Coronary artery (tissue), 2 donors: Measurements from ENCODE around the gene MYO3A.

Experiments
- DNase-seq: peaks from one replicate; pipeline ENCODE4 v3.0.0-alpha.2; 2017; ENCODE audit warnings: low spot score
- H3K27ac ChIP-seq, 2 donors: fragments of 200-600 bp; sonication (generic); one replicate each; pipeline ENCODE4 v1.5.1; 2016 to 2019
- H3K4me3 ChIP-seq: fragments of 200-600 bp; sonication (generic); 2 replicates; pipeline ENCODE4 v1.5.1; 2016; ENCODE audit warnings: mild to moderate bottlenecking, moderate library complexity
- TF ChIP-seq, protein P1 (sequence below): fragments of 200-600 bp; sonication (generic); IDR thresholded peaks from one replicate; pipeline ENCODE4 v1.5.1; 2019; ENCODE audit warnings: antibody characterized with exemption

The MYO3A gene

DNA sequence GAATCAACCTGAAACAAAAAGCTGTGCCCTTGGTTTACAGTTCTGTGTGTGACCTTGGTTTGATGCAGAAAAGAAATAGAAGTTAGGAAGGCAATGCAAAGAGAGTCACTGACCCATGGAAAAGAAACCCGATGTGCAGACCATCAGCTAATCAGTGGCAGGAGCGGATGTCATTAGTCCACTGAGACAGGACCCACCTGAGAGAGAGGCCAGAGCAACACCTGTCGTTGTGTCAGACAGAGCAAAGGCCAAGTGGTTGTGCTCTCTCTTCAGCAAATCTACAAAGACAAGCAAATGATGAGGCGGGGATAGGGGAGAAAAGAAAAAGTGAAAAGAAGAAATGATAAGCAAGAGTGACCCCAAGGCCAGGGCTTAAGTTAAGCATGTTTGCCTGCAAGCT lies 291.3 kb downstream of the MYO3A start:
- Histone ChIP-seq H3K27ac (no peak overlapping the region), H3K4me3 (no peak overlapping the region)
- no peak for DNase-seq
- TF ChIP-seq, protein P1, sequence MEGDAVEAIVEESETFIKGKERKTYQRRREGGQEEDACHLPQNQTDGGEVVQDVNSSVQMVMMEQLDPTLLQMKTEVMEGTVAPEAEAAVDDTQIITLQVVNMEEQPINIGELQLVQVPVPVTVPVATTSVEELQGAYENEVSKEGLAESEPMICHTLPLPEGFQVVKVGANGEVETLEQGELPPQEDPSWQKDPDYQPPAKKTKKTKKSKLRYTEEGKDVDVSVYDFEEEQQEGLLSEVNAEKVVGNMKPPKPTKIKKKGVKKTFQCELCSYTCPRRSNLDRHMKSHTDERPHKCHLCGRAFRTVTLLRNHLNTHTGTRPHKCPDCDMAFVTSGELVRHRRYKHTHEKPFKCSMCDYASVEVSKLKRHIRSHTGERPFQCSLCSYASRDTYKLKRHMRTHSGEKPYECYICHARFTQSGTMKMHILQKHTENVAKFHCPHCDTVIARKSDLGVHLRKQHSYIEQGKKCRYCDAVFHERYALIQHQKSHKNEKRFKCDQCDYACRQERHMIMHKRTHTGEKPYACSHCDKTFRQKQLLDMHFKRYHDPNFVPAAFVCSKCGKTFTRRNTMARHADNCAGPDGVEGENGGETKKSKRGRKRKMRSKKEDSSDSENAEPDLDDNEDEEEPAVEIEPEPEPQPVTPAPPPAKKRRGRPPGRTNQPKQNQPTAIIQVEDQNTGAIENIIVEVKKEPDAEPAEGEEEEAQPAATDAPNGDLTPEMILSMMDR = no peak

DNA sequence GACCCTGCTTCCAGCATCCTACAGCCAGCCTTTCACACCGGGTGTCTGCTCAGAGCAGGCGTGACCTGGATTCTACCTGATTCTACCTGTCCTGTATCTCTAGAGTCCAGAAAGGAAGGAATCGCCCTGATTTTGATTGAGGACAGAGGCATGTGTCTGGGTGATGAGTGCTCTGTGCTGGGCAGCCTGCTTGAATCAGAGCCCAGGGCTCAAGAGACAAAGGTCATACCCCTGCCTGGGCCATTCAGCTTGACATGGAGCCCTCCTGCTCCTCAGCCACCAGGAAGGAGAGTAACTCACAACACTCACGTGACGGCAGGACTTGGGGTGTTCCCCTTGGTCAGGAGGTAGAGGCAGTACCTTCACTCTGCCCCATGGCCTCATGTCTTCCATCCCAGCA lies 293.8 kb downstream of the MYO3A start:
- TF ChIP-seq, protein P1 = no peak
- H3K27ac ChIP-seq = no peak overlapping the region
- DNase-seq = no peak
- H3K4me3 ChIP-seq = no peak overlapping the region

DNA sequence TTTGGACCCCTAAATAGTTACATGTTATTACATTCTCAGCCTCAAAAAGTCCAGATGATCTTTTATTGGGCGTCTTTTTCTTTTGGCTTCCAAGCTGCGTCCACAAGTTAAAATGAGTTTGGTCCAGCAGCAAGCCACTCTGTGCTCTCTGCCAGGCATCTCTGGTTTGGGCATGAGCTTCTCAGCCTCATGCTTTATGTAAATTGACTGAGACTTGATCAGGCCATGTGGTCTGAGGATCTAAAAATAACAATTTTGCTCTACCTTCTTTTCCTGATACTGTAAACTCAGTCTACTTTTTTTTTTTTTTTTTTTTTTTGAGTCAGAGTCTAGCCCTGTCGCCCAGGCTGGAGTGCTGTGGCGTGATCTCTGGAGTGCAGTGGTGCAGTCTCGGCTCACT lies 298.1 kb downstream of the MYO3A start:
- TF ChIP-seq, protein P1 = no peak
- Histone ChIP-seq H3K4me3 (no peak overlapping the region), H3K27ac (no peak overlapping the region)
- no peak for DNase-seq

DNA sequence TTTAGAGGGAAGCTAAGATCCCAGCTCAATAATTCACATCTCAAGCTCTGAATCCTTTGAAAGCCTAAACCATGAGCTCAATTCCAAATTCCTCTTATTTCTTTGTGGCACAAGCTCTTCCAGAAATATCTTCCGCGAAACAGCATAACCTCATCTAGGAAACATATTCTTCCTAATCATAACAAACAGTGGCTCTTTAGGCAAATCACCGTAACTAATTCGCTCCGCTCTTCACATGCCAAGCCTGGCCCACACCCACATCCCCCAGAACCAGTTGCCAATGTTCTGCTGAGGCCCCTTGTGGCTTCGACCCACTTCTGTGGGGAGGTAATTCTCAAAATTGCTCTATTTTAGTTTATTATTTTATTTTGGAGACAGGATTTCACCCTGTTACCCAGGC lies 301.7 kb downstream of the MYO3A start:
- H3K27ac ChIP-seq = no peak overlapping the region
- DNase-seq = no peak
- H3K4me3 ChIP-seq = no peak overlapping the region
- TF ChIP-seq, protein P1 = no peak

DNA sequence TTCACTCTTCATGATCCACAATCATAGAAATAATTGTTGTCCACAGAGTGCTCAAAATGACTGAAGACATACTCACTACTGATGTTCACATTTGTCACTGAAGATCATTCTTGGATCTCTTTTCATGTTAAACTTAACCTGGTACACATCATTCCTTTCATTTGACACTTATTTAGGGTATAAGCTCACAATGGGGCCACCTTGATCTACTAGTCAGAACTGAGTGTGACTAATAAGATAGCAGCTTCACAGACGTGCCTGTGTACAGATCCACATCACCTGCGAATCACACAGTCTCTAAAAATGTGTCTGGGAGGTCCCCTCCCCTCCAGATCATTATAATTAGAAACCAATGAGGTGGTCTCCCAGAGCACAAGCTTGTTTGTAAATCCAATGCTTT lies 304.3 kb downstream of the MYO3A start:
- no peak overlapping the region for H3K27ac ChIP-seq
- no peak overlapping the region for H3K4me3 ChIP-seq
- DNase-seq = no peak
- TF ChIP-seq, protein P1 = no peak

DNA sequence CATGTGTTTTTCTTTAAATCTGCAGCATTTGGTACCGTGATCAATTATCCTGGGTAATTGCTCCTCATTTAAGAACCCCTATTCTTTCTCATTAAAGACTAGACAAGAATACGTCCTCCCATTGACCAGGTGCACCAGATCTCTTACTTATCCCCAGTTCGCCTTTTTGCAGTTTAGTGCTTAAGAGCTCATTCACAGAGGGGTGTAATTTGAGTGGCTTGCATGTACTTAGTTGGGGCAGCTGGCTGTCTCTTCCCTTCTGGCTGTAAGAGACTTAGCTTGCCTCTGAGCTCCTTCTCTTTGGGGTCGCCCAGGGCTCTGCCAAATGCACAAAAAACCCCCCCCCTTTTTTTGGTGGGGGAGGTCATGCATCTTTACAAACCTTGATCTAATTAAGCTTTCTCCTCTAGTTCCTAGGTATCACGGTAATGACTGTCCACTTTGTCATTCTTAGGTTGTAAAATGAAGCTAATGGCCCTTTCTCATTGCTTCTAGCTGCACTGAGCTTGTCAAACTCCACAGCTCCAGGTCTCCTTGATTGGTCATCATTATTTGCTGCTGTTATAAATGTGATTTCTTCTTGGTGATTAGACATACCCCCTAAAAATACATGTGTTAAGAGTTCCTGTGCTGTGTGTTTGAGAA lies 308.8 kb downstream of the MYO3A start:
- no peak for DNase-seq
- Histone ChIP-seq H3K27ac (no peak overlapping the region), H3K4me3 (no peak overlapping the region)
- TF ChIP-seq, protein P1 = no peak

DNA sequence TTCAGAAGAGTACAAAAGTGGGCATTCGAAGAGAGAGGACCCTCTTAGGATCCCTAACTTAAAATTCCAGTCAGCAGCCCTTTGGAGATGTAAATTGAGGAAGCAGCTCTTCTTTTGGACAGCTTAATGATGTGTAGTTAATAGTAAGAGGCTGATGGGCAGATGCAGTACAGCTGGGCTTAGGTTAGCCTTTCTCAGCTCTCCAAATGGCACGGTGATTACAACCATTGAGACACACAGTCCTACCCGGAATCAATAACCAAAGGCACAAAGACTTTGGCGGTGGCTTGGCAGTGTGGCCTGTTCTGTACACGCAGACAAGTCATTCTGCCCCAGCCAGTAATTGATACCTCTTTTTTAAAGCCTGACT lies 309.3 kb downstream of the MYO3A start:
- Histone ChIP-seq H3K27ac (no peak overlapping the region), H3K4me3 (no peak overlapping the region)
- TF ChIP-seq, protein P1 = no peak
- DNase-seq = no peak
